HepG2 (cell line): ENCODE results near the gene MBTPS2. TPM values are rescaled to one million over a fixed set of nuclear protein-coding genes. Genes with fewer than 3 reads are reported as not detected.
A peak's percentile ranks its signal among the peaks of the same experiment; 100 is the strongest.

ENCODE experiments used
- ATAC-seq: fragments of 200-7000 bp; cut with Tn5 transposase; 3 replicates; pipeline ENCODE4 v1.9.1; 2020; ENCODE audit warnings: mild to moderate bottlenecking, moderate library complexity
- BruUV-seq: library from RNA; stranded (reverse); fragments of 400-500 nt; replicated peaks from 2 replicates; lab custom pipeline; 2021; lab: Mats Ljungman, UMichigan
- CTCF ChIA-PET: fragments of 300-600 bp; formaldehyde crosslinking; extraction: SDS; loops from one replicate; lab custom pipeline; 2021; ENCODE audit warnings: low total read pairs, inconsistent platforms, low intra/inter-chr PET ratio; lab: Yijun Ruan, JAX
- POLR2A ChIA-PET: fragments of 350-600 bp; sonication (Branson Sonifier 250); formaldehyde crosslinking; loops from one replicate; lab custom pipeline; 2020; ENCODE audit warnings: antibody characterized with exemption, inconsistent platforms; lab: Yijun Ruan, JAX
- DNase-seq: peaks from one replicate; pipeline ENCODE4 v3.0.0-alpha.2; 2015; ENCODE audit warnings: low spot score
- FAIRE-seq: peaks from 3 replicates; lab custom pipeline; 2011; peaks lifted over from hg19 to GRCh38; lab: Jason Lieb, UNC
- H2AFZ ChIP-seq: one replicate; pipeline ENCODE4 v1.6.1; 2011; ENCODE audit warnings: low read length, inconsistent platforms
- H3K27ac ChIP-seq: fragments of 300-600 bp; 3 replicates; pipeline ENCODE4 v1.8.0; 2011; ENCODE audit warnings: mixed run types, mild to moderate bottlenecking, mixed read lengths, low read length, inconsistent platforms; ENCODE audit not compliant: insufficient read depth; ENCODE audit errors: extremely low read length
- H3K27me3 ChIP-seq, 2 experiments: fragments of 200-600 bp in 1 of 2; 2 replicates in 1 of 2; 3 replicates in 1 of 2; pipeline versions ENCODE4 v1.6.0 to v1.8.0; 2011; ENCODE audit warnings: low read length in 2 of 2, mild to moderate bottlenecking in 2 of 2, moderate library complexity in 2 of 2, inconsistent platforms in 1 of 2; ENCODE audit not compliant: insufficient read depth in 2 of 2, control insufficient read depth in 1 of 2
- H3K36me3 ChIP-seq, 2 experiments: fragments of 200-600 bp in 1 of 2; replicated peaks in 1 of 2; 2 replicates in 1 of 2; 3 replicates in 1 of 2; pipeline versions ENCODE4 v1.5.1 to v1.8.0; 2011; ENCODE audit warnings: low read length in 2 of 2, inconsistent platforms in 1 of 2; ENCODE audit not compliant: insufficient read depth in 2 of 2, control insufficient read depth in 1 of 2
- H3K4me1 ChIP-seq: 2 replicates; pipeline ENCODE4 v1.5.1; 2012; ENCODE audit warnings: low read length, inconsistent platforms; ENCODE audit not compliant: insufficient read depth
- H3K4me2 ChIP-seq: 2 replicates; pipeline ENCODE4 v1.6.0; 2011; ENCODE audit warnings: low read depth, low read length, inconsistent platforms
- H3K4me3 ChIP-seq, 3 experiments: fragments of 200-600 bp in 1 of 3; sonication (generic), shearing (Covaris generic) in 1 of 3; replicated peaks in 1 of 3; 2 replicates each; pipeline ENCODE4 v1.5.1; 2011 to 2016; ENCODE audit warnings: low read length in 3 of 3, inconsistent platforms in 2 of 3, low read depth in 2 of 3, mild to moderate bottlenecking in 2 of 3, control low read depth in 1 of 3, mixed read lengths in 1 of 3; ENCODE audit not compliant: insufficient read depth in 1 of 3
- H3K79me2 ChIP-seq: one replicate; pipeline ENCODE4 v1.6.1; 2011; ENCODE audit warnings: low read length, inconsistent platforms; ENCODE audit not compliant: insufficient read depth
- H3K9ac ChIP-seq: 2 replicates; pipeline ENCODE4 v1.6.0; 2011; ENCODE audit warnings: mild to moderate bottlenecking, low read depth, low read length, inconsistent platforms; ENCODE audit not compliant: insufficient read depth
- H3K9me3 ChIP-seq: 2 replicates; pipeline ENCODE4 v1.5.1; 2012; ENCODE audit warnings: mild to moderate bottlenecking, low read length
- H4K20me1 ChIP-seq: 2 replicates; pipeline ENCODE4 v1.6.0; 2011; ENCODE audit warnings: inconsistent platforms, mild to moderate bottlenecking, low read length, moderate library complexity; ENCODE audit not compliant: insufficient read depth
- ATF6 ChIP-seq: sonication (generic); formaldehyde crosslinking; conservative IDR thresholded peaks from 2 replicates; pipeline ENCODE4 v1.4.0; 2020; ENCODE audit warnings: missing genetic modification reagents
- CEBPB ChIP-seq: IDR thresholded peaks from 2 replicates; pipeline ENCODE4 v1.6.1; 2011; ENCODE audit warnings: low read depth, low read length, improper control_type of control experiment, borderline replicate concordance
- ELF1 ChIP-seq: sonication (generic); formaldehyde crosslinking; IDR thresholded peaks from 2 replicates; pipeline ENCODE4 v1.4.0; 2020; ENCODE audit warnings: missing genetic modification reagents
- HBP1 ChIP-seq: IDR thresholded peaks from 2 replicates; pipeline ENCODE4 v1.6.1; 2016; ENCODE audit warnings: low read depth, control low read depth
- MTF1 ChIP-seq: sonication (generic); formaldehyde crosslinking; IDR thresholded peaks from 2 replicates; pipeline ENCODE4 v1.5.0; 2020; ENCODE audit warnings: missing genetic modification reagents
- PAF1 ChIP-seq: IDR thresholded peaks from 2 replicates; pipeline ENCODE4 v1.6.1; 2016; ENCODE audit warnings: missing genetic modification reagents, missing compliant biosample characterization
- PAWR ChIP-seq: sonication (generic); formaldehyde crosslinking; IDR thresholded peaks from 2 replicates; pipeline ENCODE4 v1.4.0; 2020; ENCODE audit warnings: missing genetic modification reagents, mild to moderate bottlenecking, borderline replicate concordance
- POGZ ChIP-seq: sonication (generic); formaldehyde crosslinking; IDR thresholded peaks from 2 replicates; pipeline ENCODE4 v1.4.0; 2020; ENCODE audit warnings: mild to moderate bottlenecking, missing genetic modification reagents
- SUZ12 ChIP-seq: fragments of 150-350 bp; IDR thresholded peaks from 2 replicates; pipeline ENCODE4 v1.6.1; 2014; ENCODE audit warnings: low read depth, low read length
- SYNCRIP ChIP-seq: fragments of 200-400 bp; formaldehyde crosslinking; IDR thresholded peaks from 2 replicates; pipeline ENCODE4 v1.6.1; 2018; ENCODE audit warnings: mild to moderate bottlenecking, low read depth, low read length; ENCODE audit not compliant: insufficient read depth
- TFDP2 ChIP-seq: sonication (generic); formaldehyde crosslinking; IDR thresholded peaks from 2 replicates; pipeline ENCODE4 v1.4.0; 2020; ENCODE audit warnings: missing genetic modification reagents
- ZBTB43 ChIP-seq: sonication (generic); formaldehyde crosslinking; conservative IDR thresholded peaks from 2 replicates; pipeline ENCODE4 v1.4.0; 2020; ENCODE audit warnings: missing genetic modification reagents
- ZNF292 ChIP-seq: sonication (generic); formaldehyde crosslinking; IDR thresholded peaks from 2 replicates; pipeline ENCODE4 v1.8.1; 2022; ENCODE audit warnings: mild to moderate bottlenecking, low read depth, missing genetic modification reagents, borderline replicate concordance
- WGBS: methylation state at CpG from one replicate; pipeline ENCODE4 v1.1.6; 2017; ENCODE audit warnings: low lambda C conversion rate; 5-methylcytosine and 5-hydroxymethylcytosine counted together
- in situ Hi-C: cut with HindIII; loops from 2 replicates; pipeline ENCODE4 v1.10.0; 2017; ENCODE audit warnings: low pct_unique_long_range_greater_than_20kb; ENCODE audit not compliant: extremely low pct_ligation_motif_present
- intact Hi-C: fragments of 100-400 bp; cut with micrococcal nuclease; formaldehyde crosslinking; loops from one replicate; pipeline ENCODE4 v1.10.0; 2022; ENCODE audit not compliant: unreplicated experiment
- polyA plus RNA-seq, 8 experiments: library from polyadenylated mRNA; depleted of rRNA in 3 of 8; stranded (reverse) in 7 of 8; unstranded in 1 of 8; fragments of >200 nt; fragmentation: Illumina TruSeq in 4 of 8; extraction: Trizol in 4 of 8; gene quantifications; 2 replicates each; pipeline versions ENCODE4 v1.2.1 to v1.2.3, GENCODE V29; 2011 to 2016; ENCODE audit warnings: low read depth in 4 of 8, missing spikeins in 1 of 8, mixed read lengths in 1 of 8; ENCODE audit not compliant: insufficient read depth in 1 of 8
- total RNA-seq, 5 experiments: library from RNA; depleted of rRNA; stranded (reverse); fragments of >200 nt; fragmentation: Illumina TruSeq; extraction: Trizol; gene quantifications; 2 replicates each; pipeline ENCODE4 v1.2.3, GENCODE V29; 2016; ENCODE audit warnings: low read depth in 1 of 5

MBTPS2 gene
- total and polyA plus RNA-seq, 2 of the 13 experiments (the other 11 are each of a cell fraction or from before 2014, with no cell fraction given), result 5.7 to 14.4 TPM

GRCh38 chrX:21929209-21929608 lies 89.8 kb downstream of the MBTPS2 start:
- no TSS peak for BruUV-seq
- FAIRE-seq (no peak), ATAC-seq (no peak), DNase-seq (no peak)
- no peak overlapping the region for H3K4me2 ChIP-seq
- no peak for TF ChIP-seq TFDP2
- TF ChIP-seq CEBPB, result peak; percentile 73
- no peaks in the 10 kb centered on the region for H3K9me3 ChIP-seq
- H3K79me2 ChIP-seq, result no peaks in the 10 kb centered on the region
- in situ Hi-C loops (no loop called here), intact Hi-C loops (no loop called here)
- POLR2A ChIA-PET, result no interaction called here
- H2AFZ ChIP-seq, result no peak overlapping the region
- no peaks in the 10 kb centered on the region for H4K20me1 ChIP-seq
- CTCF ChIA-PET, result no interaction called here
- no peak overlapping the region for H3K9ac ChIP-seq
- WGBS, result 74% methylated on average over 4 of the region's 4 CpGs
- no peak overlapping the region for H3K27ac ChIP-seq
- H3K4me3 ChIP-seq, result no peak overlapping the region
- H3K36me3 ChIP-seq, result no peaks in the 10 kb centered on the region
- H3K27me3 ChIP-seq, result no peaks in the 10 kb centered on the region
- H3K4me1 ChIP-seq, result peaks cover 27% of the 10 kb centered on the region

- no TSS peak for BruUV-seq
- intact Hi-C loops, result no loop called here
- Histone ChIP-seq H3K27me3 (no peaks in the 10 kb centered on the region), H3K9ac (no peak overlapping the region), H2AFZ (no peak overlapping the region), H3K79me2 (no peaks in the 10 kb centered on the region), H3K4me2 (no peak overlapping the region), H4K20me1 (no peaks in the 10 kb centered on the region), H3K9me3 (no peaks in the 10 kb centered on the region), H3K4me3 (no peak overlapping the region), H3K4me1 (peaks cover 26% of the 10 kb centered on the region), H3K27ac (no peak overlapping the region), H3K36me3 (no peaks in the 10 kb centered on the region)
- in situ Hi-C loops, result no loop called here
- CTCF ChIA-PET, result no interaction called here
- no peak for TF ChIP-seq SYNCRIP
- no peak for TF ChIP-seq ZBTB43 (CRISPR knock-in tag)
- TF ChIP-seq SUZ12, result no peak
- no peak for TF ChIP-seq MTF1 (CRISPR knock-in tag)
- TF ChIP-seq ATF6 (CRISPR knock-in tag), result no peak
- no peak for TF ChIP-seq HBP1 (CRISPR knock-in tag)
- no peak for TF ChIP-seq ELF1 (CRISPR knock-in tag)
- TF ChIP-seq PAF1 (CRISPR knock-in tag), result no peak
- no peak for TF ChIP-seq PAWR
- TF ChIP-seq POGZ (CRISPR knock-in tag), result no peak
- no peak for TF ChIP-seq ZNF292 (CRISPR knock-in tag)
- POLR2A ChIA-PET, result no interaction called here
- ATAC-seq (no peak), FAIRE-seq (peak; percentile 43), DNase-seq (no peak)
- WGBS, result 25% methylated on average over 1 of the region's 1 CpG
Measured at GRCh38 chrX:21930986-21931385, 91.6 kb downstream of the MBTPS2 start.
